ENCODE measurements around the gene CNTN4. TPM values are rescaled to one million over a fixed set of nuclear protein-coding genes. Genes with fewer than 3 reads are reported as not detected.

The CNTN4 gene
- total RNA-seq, 6 donors from 2014 or later = 1.0 to 13.5 (median 6.3) TPM

DNA sequence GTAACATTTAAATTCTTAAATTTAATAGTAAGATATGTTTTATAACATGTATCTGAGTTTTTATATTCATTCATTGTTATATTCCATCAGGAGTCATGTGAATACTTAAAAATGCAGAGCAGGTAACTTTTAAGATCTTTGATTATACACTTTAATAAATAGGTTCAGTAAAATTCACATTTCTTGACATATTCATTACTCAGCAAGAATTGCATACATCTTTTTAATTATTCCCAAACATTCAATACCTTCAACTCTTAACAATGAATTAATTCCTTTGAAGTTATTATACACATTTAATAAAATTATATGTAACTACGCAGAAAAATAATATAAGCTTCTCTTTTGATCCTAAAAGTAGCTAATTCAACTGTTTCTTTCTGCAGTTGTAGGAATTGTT is 105.4 kb downstream of the CNTN4 start:
- Histone ChIP-seq H3K27ac (no peak overlapping the region), H3K4me1 (no peaks in the 10 kb centered on the region), H3K4me3 (no peak overlapping the region), H3K27me3 (no peaks in the 10 kb centered on the region), H3K36me3 (no peaks in the 10 kb centered on the region), H3K9me3 (no peaks in the 10 kb centered on the region)
- DNase-seq = no peak
- no peak for ATAC-seq (ENCODE audit: low FRiP score in 2 of 2)
- TF ChIP-seq, protein P1, sequence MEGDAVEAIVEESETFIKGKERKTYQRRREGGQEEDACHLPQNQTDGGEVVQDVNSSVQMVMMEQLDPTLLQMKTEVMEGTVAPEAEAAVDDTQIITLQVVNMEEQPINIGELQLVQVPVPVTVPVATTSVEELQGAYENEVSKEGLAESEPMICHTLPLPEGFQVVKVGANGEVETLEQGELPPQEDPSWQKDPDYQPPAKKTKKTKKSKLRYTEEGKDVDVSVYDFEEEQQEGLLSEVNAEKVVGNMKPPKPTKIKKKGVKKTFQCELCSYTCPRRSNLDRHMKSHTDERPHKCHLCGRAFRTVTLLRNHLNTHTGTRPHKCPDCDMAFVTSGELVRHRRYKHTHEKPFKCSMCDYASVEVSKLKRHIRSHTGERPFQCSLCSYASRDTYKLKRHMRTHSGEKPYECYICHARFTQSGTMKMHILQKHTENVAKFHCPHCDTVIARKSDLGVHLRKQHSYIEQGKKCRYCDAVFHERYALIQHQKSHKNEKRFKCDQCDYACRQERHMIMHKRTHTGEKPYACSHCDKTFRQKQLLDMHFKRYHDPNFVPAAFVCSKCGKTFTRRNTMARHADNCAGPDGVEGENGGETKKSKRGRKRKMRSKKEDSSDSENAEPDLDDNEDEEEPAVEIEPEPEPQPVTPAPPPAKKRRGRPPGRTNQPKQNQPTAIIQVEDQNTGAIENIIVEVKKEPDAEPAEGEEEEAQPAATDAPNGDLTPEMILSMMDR (IDR thresholded peaks at IDR 0.05) = no peak
- no peak for TF ChIP-seq POLR2AphosphoS5 (IDR thresholded peaks at IDR 0.05)
- no peak for TF ChIP-seq POLR2A (IDR thresholded peaks at IDR 0.05)
- TF ChIP-seq EP300 (IDR thresholded peaks at IDR 0.05) = no peak
- 93 to 95% methylated on average over 1 of the region's 1 CpG for WGBS, 2 donors

DNA sequence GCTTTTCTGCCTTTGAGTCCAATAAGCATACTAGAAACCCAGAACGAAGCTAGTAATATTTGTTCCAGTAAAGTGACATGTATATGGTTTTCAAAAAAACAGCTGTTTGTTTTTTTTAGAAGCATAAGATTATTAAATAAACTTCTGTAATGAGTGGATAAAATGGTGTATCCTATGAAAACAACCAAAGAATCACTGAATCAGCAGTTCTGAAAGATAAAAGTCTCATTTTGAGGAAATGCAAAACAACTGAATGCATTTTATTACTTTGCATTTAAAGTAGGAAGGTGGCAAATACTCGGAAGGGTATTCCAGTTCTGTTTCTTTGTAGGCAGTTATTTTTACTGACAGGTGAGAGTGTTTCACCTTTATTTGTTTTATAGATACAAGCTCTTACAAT is 107.0 kb downstream of the CNTN4 start:
- Histone ChIP-seq H3K4me1 (no peaks in the 10 kb centered on the region), H3K9me3 (no peaks in the 10 kb centered on the region), H3K4me3 (no peak overlapping the region), H3K27me3 (no peaks in the 10 kb centered on the region), H3K36me3 (no peaks in the 10 kb centered on the region), H3K27ac (no peak overlapping the region)
- TF ChIP-seq, protein P1 (IDR thresholded peaks at IDR 0.05) = no peak
- TF ChIP-seq POLR2A (IDR thresholded peaks at IDR 0.05) (no peak), EP300 (IDR thresholded peaks at IDR 0.05) (no peak), POLR2AphosphoS5 (IDR thresholded peaks at IDR 0.05) (no peak)
- DNase-seq (no peak), ATAC-seq (ENCODE audit: low FRiP score in 2 of 2) (no peak)
- WGBS, 2 donors = 75 to 77% methylated on average over 2 of the region's 2 CpGs

DNA sequence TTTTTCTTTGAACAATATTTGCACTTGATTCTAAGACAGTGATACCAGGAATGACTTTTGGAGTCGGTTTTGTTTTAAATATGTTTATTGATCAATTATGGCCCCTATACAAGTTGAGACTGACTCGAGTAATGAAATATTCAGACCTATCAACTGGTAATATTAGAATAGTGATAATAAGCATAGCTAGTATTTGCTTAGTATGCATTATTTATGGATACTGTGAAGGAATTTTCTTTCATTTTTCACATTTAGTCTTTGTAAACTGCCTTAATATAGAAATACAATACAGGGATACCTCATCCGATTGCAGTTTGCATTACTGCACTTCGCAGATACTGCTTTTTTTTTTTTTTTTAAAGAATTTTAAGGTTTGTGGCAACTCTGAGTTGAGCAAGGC is 107.9 kb downstream of the CNTN4 start:
- WGBS, 2 donors = 89 to 90% methylated on average over 4 of the region's 4 CpGs
- Histone ChIP-seq H3K4me1 (no peaks in the 10 kb centered on the region), H3K36me3 (no peaks in the 10 kb centered on the region)

DNA sequence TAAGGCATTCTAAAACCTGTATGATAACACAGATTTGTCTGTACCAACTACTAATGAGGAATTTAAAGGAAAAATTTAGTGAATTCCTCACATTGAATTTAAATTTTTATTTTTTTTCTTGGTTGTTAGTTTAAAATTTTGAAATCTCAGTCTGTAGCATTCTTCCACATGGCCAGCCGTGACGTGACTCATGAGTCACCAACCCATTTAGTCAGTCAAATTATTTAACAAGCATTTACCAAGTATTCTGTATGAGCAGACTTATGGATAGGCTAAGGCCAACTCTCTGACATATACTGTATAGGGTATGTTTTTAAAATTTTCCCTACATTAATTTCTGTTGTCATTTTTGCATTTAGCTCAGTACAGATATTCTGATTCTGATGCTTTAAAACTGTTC is 112.9 kb downstream of the CNTN4 start:
- TF ChIP-seq, protein P1 (IDR thresholded peaks at IDR 0.05) = no peak
- TF ChIP-seq EP300 (IDR thresholded peaks at IDR 0.05) = no peak
- no peak for TF ChIP-seq POLR2A (IDR thresholded peaks at IDR 0.05)
- TF ChIP-seq POLR2AphosphoS5 (IDR thresholded peaks at IDR 0.05) = no peak

More for the DNA sequence above, 107.9 kb downstream of the CNTN4 start:
- Histone ChIP-seq H3K9me3 (no peaks in the 10 kb centered on the region), H3K27ac (no peak overlapping the region), H3K27me3 (no peaks in the 10 kb centered on the region), H3K4me3 (no peak overlapping the region)
- no peak for DNase-seq
- ATAC-seq (ENCODE audit: low FRiP score in 2 of 2) = no peak
- TF ChIP-seq POLR2AphosphoS5 (IDR thresholded peaks at IDR 0.05) (no peak), POLR2A (IDR thresholded peaks at IDR 0.05) (no peak), EP300 (IDR thresholded peaks at IDR 0.05) (no peak)
- TF ChIP-seq, protein P1 (IDR thresholded peaks at IDR 0.05) = no peak

DNA sequence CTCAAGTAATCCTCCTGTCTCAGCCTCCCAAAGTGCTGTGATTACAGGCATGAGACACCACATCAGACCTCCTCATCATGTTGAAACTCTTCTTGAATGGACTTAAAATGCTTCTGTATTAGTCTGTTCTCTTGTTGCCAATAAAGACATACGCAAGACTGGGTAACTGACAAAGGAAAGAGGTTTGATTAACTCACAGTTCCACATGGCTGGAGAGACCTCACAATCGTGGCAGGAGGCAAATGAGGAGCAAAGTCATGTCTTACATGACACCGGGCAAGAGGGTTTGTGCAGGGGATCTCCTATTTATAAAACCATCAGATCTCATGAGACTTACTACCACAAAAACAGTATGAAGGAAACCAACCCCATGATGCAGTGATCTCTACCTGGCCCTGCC is 113.5 kb downstream of the CNTN4 start:
- DNase-seq (no peak), ATAC-seq (ENCODE audit: low FRiP score in 2 of 2) (no peak)
- Histone ChIP-seq H3K9me3 (no peaks in the 10 kb centered on the region), H3K27me3 (no peaks in the 10 kb centered on the region), H3K36me3 (no peaks in the 10 kb centered on the region), H3K27ac (no peak overlapping the region), H3K4me3 (no peak overlapping the region), H3K4me1 (no peaks in the 10 kb centered on the region)
- TF ChIP-seq POLR2A (IDR thresholded peaks at IDR 0.05) = no peak
- TF ChIP-seq, protein P1 (IDR thresholded peaks at IDR 0.05) = no peak
- no peak for TF ChIP-seq POLR2AphosphoS5 (IDR thresholded peaks at IDR 0.05)
- TF ChIP-seq EP300 (IDR thresholded peaks at IDR 0.05) = no peak
- WGBS, 2 donors = 77 to 93% methylated on average over 3 of the region's 3 CpGs

More for the DNA sequence above, 112.9 kb downstream of the CNTN4 start:
- Histone ChIP-seq H3K27me3 (no peaks in the 10 kb centered on the region), H3K27ac (no peak overlapping the region), H3K4me3 (no peak overlapping the region), H3K9me3 (no peaks in the 10 kb centered on the region), H3K4me1 (no peaks in the 10 kb centered on the region), H3K36me3 (no peaks in the 10 kb centered on the region)
- DNase-seq (no peak), ATAC-seq (ENCODE audit: low FRiP score in 2 of 2) (no peak)
- 78 to 85% methylated on average over 2 of the region's 2 CpGs for WGBS, 2 donors

Data from upper lobe of left lung (tissue), 6 donors.